HL-60/S4 (cell line): ENCODE measurements around the gene FAM120A.

Source experiments
- in situ Hi-C: fragments of 300-500 bp; cut with MboI; formaldehyde crosslinking; loops from 2 replicates; pipeline ENCODE4 v1.14.3; 2022; ENCODE audit warnings: low sequenced_read_pairs

The FAM120A gene

GRCh38 chr9:93613791-93614190 is 162.3 kb downstream of the FAM120A start:
- in situ Hi-C loops = no loop called here

DNA sequence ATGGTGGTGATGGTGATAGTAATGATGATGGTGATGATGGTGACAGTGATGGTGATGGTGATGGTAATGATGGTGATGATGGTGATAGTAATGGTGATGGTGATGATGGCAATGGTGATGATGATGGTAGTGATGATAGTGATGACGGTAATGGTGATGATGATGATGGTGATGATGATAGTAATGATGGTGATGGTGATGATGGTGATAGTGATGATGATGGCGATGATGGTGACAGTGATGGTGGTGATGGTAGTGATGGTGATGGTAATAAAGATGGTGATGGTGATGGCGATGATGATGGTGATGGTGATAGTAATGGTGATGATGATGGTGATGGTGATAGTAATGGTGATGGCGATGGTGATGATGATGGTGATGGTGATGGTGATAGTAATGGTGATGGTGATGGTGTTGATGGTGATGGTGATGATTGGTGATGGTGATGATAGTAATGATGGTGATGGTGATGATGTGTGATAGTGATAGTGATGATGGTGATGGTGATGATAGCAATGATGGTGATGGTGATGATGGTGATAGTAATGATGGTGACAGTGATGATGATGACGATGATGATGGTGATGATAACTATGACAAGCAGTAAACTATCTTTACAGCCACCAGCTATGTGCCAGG is 163.5 kb downstream of the FAM120A start:
- in situ Hi-C loops = no loop called here
